HepG2 (cell line): ENCODE measurements around the gene DLG5. TPM values are rescaled to one million over a fixed set of nuclear protein-coding genes. Genes with fewer than 3 reads are reported as not detected.

ENCODE experiments used
- ATAC-seq: fragments of 200-7000 bp; cut with Tn5 transposase; 3 replicates; pipeline ENCODE4 v1.9.1; 2020; ENCODE audit warnings: mild to moderate bottlenecking, moderate library complexity
- BruUV-seq: library from RNA; stranded (reverse); fragments of 400-500 nt; replicated peaks from 2 replicates; lab custom pipeline; 2021; lab: Mats Ljungman, UMichigan
- CTCF ChIA-PET: fragments of 300-600 bp; formaldehyde crosslinking; extraction: SDS; loops from one replicate; lab custom pipeline; 2021; ENCODE audit warnings: low total read pairs, inconsistent platforms, low intra/inter-chr PET ratio; lab: Yijun Ruan, JAX
- POLR2A ChIA-PET: fragments of 350-600 bp; sonication (Branson Sonifier 250); formaldehyde crosslinking; loops from one replicate; lab custom pipeline; 2020; ENCODE audit warnings: antibody characterized with exemption, inconsistent platforms; lab: Yijun Ruan, JAX
- DNase-seq: peaks from one replicate; pipeline ENCODE4 v3.0.0-alpha.2; 2015; ENCODE audit warnings: low spot score
- FAIRE-seq: peaks from 3 replicates; lab custom pipeline; 2011; peaks lifted over from hg19 to GRCh38; lab: Jason Lieb, UNC
- H2AFZ ChIP-seq: one replicate; pipeline ENCODE4 v1.6.1; 2011; ENCODE audit warnings: low read length, inconsistent platforms
- H3K27ac ChIP-seq: fragments of 300-600 bp; 3 replicates; pipeline ENCODE4 v1.8.0; 2011; ENCODE audit warnings: mixed run types, mild to moderate bottlenecking, mixed read lengths, low read length, inconsistent platforms; ENCODE audit not compliant: insufficient read depth; ENCODE audit errors: extremely low read length
- H3K27me3 ChIP-seq, 2 experiments: fragments of 200-600 bp in 1 of 2; 2 replicates in 1 of 2; 3 replicates in 1 of 2; pipeline versions ENCODE4 v1.6.0 to v1.8.0; 2011; ENCODE audit warnings: low read length in 2 of 2, mild to moderate bottlenecking in 2 of 2, moderate library complexity in 2 of 2, inconsistent platforms in 1 of 2; ENCODE audit not compliant: insufficient read depth in 2 of 2, control insufficient read depth in 1 of 2
- H3K36me3 ChIP-seq, 2 experiments: fragments of 200-600 bp in 1 of 2; replicated peaks in 1 of 2; 2 replicates in 1 of 2; 3 replicates in 1 of 2; pipeline versions ENCODE4 v1.5.1 to v1.8.0; 2011; ENCODE audit warnings: low read length in 2 of 2, inconsistent platforms in 1 of 2; ENCODE audit not compliant: insufficient read depth in 2 of 2, control insufficient read depth in 1 of 2
- H3K4me1 ChIP-seq: 2 replicates; pipeline ENCODE4 v1.5.1; 2012; ENCODE audit warnings: low read length, inconsistent platforms; ENCODE audit not compliant: insufficient read depth
- H3K4me2 ChIP-seq: 2 replicates; pipeline ENCODE4 v1.6.0; 2011; ENCODE audit warnings: low read depth, low read length, inconsistent platforms
- H3K4me3 ChIP-seq, 3 experiments: fragments of 200-600 bp in 1 of 3; sonication (generic), shearing (Covaris generic) in 1 of 3; replicated peaks in 1 of 3; 2 replicates each; pipeline ENCODE4 v1.5.1; 2011 to 2016; ENCODE audit warnings: low read length in 3 of 3, inconsistent platforms in 2 of 3, low read depth in 2 of 3, mild to moderate bottlenecking in 2 of 3, control low read depth in 1 of 3, mixed read lengths in 1 of 3; ENCODE audit not compliant: insufficient read depth in 1 of 3
- H3K79me2 ChIP-seq: one replicate; pipeline ENCODE4 v1.6.1; 2011; ENCODE audit warnings: low read length, inconsistent platforms; ENCODE audit not compliant: insufficient read depth
- H3K9ac ChIP-seq: 2 replicates; pipeline ENCODE4 v1.6.0; 2011; ENCODE audit warnings: mild to moderate bottlenecking, low read depth, low read length, inconsistent platforms; ENCODE audit not compliant: insufficient read depth
- H3K9me3 ChIP-seq: 2 replicates; pipeline ENCODE4 v1.5.1; 2012; ENCODE audit warnings: mild to moderate bottlenecking, low read length
- H4K20me1 ChIP-seq: 2 replicates; pipeline ENCODE4 v1.6.0; 2011; ENCODE audit warnings: inconsistent platforms, mild to moderate bottlenecking, low read length, moderate library complexity; ENCODE audit not compliant: insufficient read depth
- BRD4 ChIP-seq: sonication (generic); formaldehyde crosslinking; IDR thresholded peaks from 2 replicates; pipeline ENCODE4 v1.4.0; 2020; ENCODE audit warnings: missing genetic modification reagents
- CAMTA2 ChIP-seq: sonication (generic); formaldehyde crosslinking; IDR thresholded peaks from 2 replicates; pipeline ENCODE4 v1.4.0; 2020; ENCODE audit warnings: mild to moderate bottlenecking, missing genetic modification reagents, borderline replicate concordance
- GABPA ChIP-seq, 2 experiments: IDR thresholded peaks; 2 replicates each; pipeline ENCODE4 v1.6.1; 2011 to 2016; ENCODE audit warnings: low read depth in 2 of 2, low read length in 1 of 2, missing biosample characterization in 1 of 2, missing genetic modification characterization in 1 of 2
- HMG20B ChIP-seq: conservative IDR thresholded peaks from 2 replicates; pipeline ENCODE4 v1.6.1; 2016; ENCODE audit warnings: missing genetic modification reagents, missing compliant biosample characterization
- MAX ChIP-seq: IDR thresholded peaks from 2 replicates; pipeline ENCODE4 v1.6.1; 2012; ENCODE audit warnings: inconsistent platforms
- MAZ ChIP-seq, 2 experiments: sonication (generic) in 1 of 2; formaldehyde crosslinking in 1 of 2; IDR thresholded peaks; 2 replicates each; pipeline versions ENCODE4 v1.5.0 to v1.6.1; 2012 to 2020; ENCODE audit warnings: low read depth in 2 of 2, mild to moderate bottlenecking in 2 of 2, borderline replicate concordance in 1 of 2, improper control_type of control experiment in 1 of 2, low read length in 1 of 2, missing genetic modification reagents in 1 of 2, moderate library complexity in 1 of 2
- MNT ChIP-seq: fragments of 450-650 bp; IDR thresholded peaks from 2 replicates; pipeline ENCODE4 v1.6.1; 2016
- NFIC ChIP-seq: IDR thresholded peaks from 2 replicates; pipeline ENCODE4 v1.6.1; 2012; ENCODE audit warnings: mild to moderate bottlenecking, low read length, inconsistent platforms
- ONECUT2 ChIP-seq: sonication (generic); formaldehyde crosslinking; IDR thresholded peaks from 2 replicates; pipeline ENCODE4 v1.4.0; 2020; ENCODE audit warnings: missing genetic modification reagents
- PAX8 ChIP-seq: sonication (generic); formaldehyde crosslinking; IDR thresholded peaks from 2 replicates; pipeline ENCODE4 v1.8.0; 2022; ENCODE audit warnings: mild to moderate bottlenecking, missing genetic modification reagents, borderline replicate concordance
- SP2 ChIP-seq: sonication (generic); formaldehyde crosslinking; IDR thresholded peaks from 2 replicates; pipeline ENCODE4 v1.5.1; 2020; ENCODE audit warnings: mild to moderate bottlenecking, missing genetic modification reagents
- TEAD3 ChIP-seq: optimal IDR thresholded peaks from 2 replicates; pipeline ENCODE3; 2016; ENCODE audit warnings: borderline replicate concordance
- XRCC5 ChIP-seq: fragments of 200-400 bp; formaldehyde crosslinking; optimal IDR thresholded peaks from 2 replicates; pipeline ENCODE3; 2017; ENCODE audit warnings: mild to moderate bottlenecking, low read length
- ZKSCAN1 ChIP-seq: fragments of 150-350 bp; IDR thresholded peaks from 2 replicates; pipeline ENCODE4 v1.6.1; 2014; ENCODE audit warnings: low read length
- ZMAT5 ChIP-seq: sonication (generic); formaldehyde crosslinking; IDR thresholded peaks from 2 replicates; pipeline ENCODE4 v1.5.0; 2020; ENCODE audit warnings: mild to moderate bottlenecking, low read depth, missing genetic modification reagents, borderline replicate concordance
- ZNF24 ChIP-seq: fragments of 450-650 bp; IDR thresholded peaks from 2 replicates; pipeline ENCODE4 v1.6.1; 2017; ENCODE audit warnings: antibody characterized with exemption, mild to moderate bottlenecking
- ZNF7 ChIP-seq: IDR thresholded peaks from 2 replicates; pipeline ENCODE4 v1.6.1; 2016; ENCODE audit warnings: missing biosample characterization, missing genetic modification reagents
- WGBS: methylation state at CpG from one replicate; pipeline ENCODE4 v1.1.6; 2017; ENCODE audit warnings: low lambda C conversion rate; 5-methylcytosine and 5-hydroxymethylcytosine counted together
- in situ Hi-C: cut with HindIII; loops from 2 replicates; pipeline ENCODE4 v1.10.0; 2017; ENCODE audit warnings: low pct_unique_long_range_greater_than_20kb; ENCODE audit not compliant: extremely low pct_ligation_motif_present
- intact Hi-C: fragments of 100-400 bp; cut with micrococcal nuclease; formaldehyde crosslinking; loops from one replicate; pipeline ENCODE4 v1.10.0; 2022; ENCODE audit not compliant: unreplicated experiment
- polyA plus RNA-seq, 8 experiments: library from polyadenylated mRNA; depleted of rRNA in 3 of 8; stranded (reverse) in 7 of 8; unstranded in 1 of 8; fragments of >200 nt; fragmentation: Illumina TruSeq in 4 of 8; extraction: Trizol in 4 of 8; gene quantifications; 2 replicates each; pipeline versions ENCODE4 v1.2.1 to v1.2.3, GENCODE V29; 2011 to 2016; ENCODE audit warnings: low read depth in 4 of 8, missing spikeins in 1 of 8, mixed read lengths in 1 of 8; ENCODE audit not compliant: insufficient read depth in 1 of 8
- total RNA-seq, 5 experiments: library from RNA; depleted of rRNA; stranded (reverse); fragments of >200 nt; fragmentation: Illumina TruSeq; extraction: Trizol; gene quantifications; 2 replicates each; pipeline ENCODE4 v1.2.3, GENCODE V29; 2016; ENCODE audit warnings: low read depth in 1 of 5

The DLG5 gene
- total and polyA plus RNA-seq, 2 of the 13 experiments (the other 11 are each of a cell fraction or from before 2014, with no cell fraction given), result 15.5 to 18.2 TPM

- TF ChIP-seq ZMAT5 (CRISPR knock-in tag) (no peak), ZNF7 (CRISPR knock-in tag) (no peak), NFIC (no peak), BRD4 (CRISPR knock-in tag) (no peak), CAMTA2 (CRISPR knock-in tag) (no peak)
These were observed 92.8 kb downstream of the DLG5 start (continued) for GRCh38 chr10:77833792-77834191.

- FAIRE-seq, result no peak
- in situ Hi-C loops, result no loop called here
- no peak overlapping the region for H3K4me2 ChIP-seq
- H3K79me2 ChIP-seq, result no peaks in the 10 kb centered on the region
- H3K27ac ChIP-seq, result no peak overlapping the region
- no peaks in the 10 kb centered on the region for H3K9me3 ChIP-seq
- H3K27me3 ChIP-seq, result no peaks in the 10 kb centered on the region
- WGBS, result 96% methylated on average over 6 of the region's 6 CpGs
- BruUV-seq, result no TSS peak
- H3K9ac ChIP-seq, result no peak overlapping the region
- no peak for DNase-seq
- ChIA-PET POLR2A (no interaction called here), CTCF (no interaction called here)
- no peaks in the 10 kb centered on the region for H3K4me1 ChIP-seq
- H4K20me1 ChIP-seq, result no peaks in the 10 kb centered on the region
- no peak overlapping the region for H2AFZ ChIP-seq
- H3K36me3 ChIP-seq, result peaks cover 44 to 77% of the 10 kb centered on the region in 2 experiments; a peak in 4 of 5 replicates
- intact Hi-C loops, result no loop called here
- H3K4me3 ChIP-seq, result no peak overlapping the region
- no peak for ATAC-seq
- TF ChIP-seq XRCC5 (no peak), PAX8 (no peak), SP2 (CRISPR knock-in tag) (no peak), ZNF24 (no peak), MNT (no peak), MAZ (IDR thresholded peaks at IDR 0.05; ENCODE audit: borderline replicate concordance, low read depth, low read length) (no peak), MAZ (CRISPR knock-in tag; IDR thresholded peaks at IDR 0.05; ENCODE audit: low read depth) (no peak), HMG20B (CRISPR knock-in tag) (no peak), MAX (no peak), TEAD3 (CRISPR knock-in tag) (no peak), ONECUT2 (CRISPR knock-in tag) (no peak), ZKSCAN1 (no peak), GABPA (IDR thresholded peaks at IDR 0.05; ENCODE audit: low read depth, low read length) (no peak), GABPA (CRISPR knock-in tag; IDR thresholded peaks at IDR 0.05; ENCODE audit: low read depth) (no peak)
These were observed 93.3 kb downstream of the DLG5 start for GRCh38 chr10:77833225-77833624.
